ENCODE data around the gene MYDGF.

Gene MYDGF

DNA sequence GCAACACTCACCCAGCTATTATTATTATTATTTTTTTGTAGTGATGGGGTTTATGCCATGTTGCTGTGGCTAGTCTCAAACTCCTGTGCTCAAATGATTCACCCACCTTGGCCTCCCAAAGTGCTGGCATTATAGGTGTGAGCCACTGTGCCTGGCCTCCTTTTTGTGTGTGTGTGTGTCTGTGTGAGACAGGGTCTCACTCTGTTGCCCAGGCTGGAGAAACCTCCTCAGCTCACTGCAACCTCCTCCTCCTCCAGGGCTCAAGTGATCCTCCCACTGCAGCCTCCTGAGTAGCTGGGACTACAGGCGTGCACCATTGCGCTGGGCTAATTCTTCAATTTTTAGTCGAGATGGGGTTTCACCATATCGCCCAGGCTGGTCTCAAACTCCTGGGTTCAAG, 3.6 kb upstream of the MYDGF start:
- DNase-seq, result no peak

DNA sequence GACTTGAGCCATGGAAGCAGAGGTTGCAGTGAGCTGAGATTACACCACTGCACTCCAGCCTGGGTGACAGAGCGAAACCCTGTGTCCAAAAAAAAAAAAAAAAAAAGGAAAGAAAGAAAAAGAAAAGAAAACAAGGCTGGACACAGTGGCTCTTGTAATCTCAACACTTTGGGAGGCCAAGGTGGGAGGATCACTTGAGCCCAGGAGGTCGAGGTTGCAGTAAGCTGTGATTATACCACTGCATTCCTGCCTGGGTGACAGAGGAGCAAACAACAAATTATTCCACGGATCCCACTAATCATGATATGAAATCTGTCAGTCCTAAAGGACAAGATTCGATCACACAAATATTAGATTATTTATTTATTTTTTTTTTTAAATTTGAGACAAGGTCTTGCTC, 3.1 kb upstream of the MYDGF start:
- DNase-seq, result no peak

DNA sequence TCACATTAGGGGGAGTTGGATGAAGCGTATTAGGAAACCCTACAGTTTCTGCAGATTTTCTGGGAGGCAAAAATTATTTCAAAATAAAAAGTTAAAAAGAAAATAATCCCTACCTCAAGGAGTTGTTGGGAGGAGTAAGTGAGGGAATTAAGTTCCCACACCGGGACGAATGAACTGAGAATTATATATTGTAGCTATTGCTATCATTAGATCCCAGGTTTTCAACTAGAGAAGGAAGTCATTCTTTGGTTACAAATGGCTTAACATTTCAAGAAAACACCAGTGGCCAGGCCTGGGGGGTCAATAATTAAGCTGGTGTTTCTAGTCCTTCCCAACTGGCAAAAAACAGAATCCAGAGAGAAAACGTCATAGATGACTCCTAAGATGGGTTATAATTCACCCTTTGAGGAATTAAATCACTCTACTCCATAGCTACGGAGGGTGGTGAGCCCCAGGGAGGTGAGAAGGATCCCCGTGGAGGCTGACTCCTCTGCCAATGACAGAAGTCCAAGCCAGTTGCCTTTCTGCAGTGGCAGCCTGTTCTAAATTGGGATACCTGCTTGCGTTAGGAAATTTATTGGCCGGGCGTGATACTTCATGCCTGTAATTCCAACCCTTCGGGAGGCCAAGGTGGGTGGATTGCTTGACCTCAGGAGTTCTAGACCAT, 1.2 kb upstream of the MYDGF start:
- DNase-seq, result no peak

DNA sequence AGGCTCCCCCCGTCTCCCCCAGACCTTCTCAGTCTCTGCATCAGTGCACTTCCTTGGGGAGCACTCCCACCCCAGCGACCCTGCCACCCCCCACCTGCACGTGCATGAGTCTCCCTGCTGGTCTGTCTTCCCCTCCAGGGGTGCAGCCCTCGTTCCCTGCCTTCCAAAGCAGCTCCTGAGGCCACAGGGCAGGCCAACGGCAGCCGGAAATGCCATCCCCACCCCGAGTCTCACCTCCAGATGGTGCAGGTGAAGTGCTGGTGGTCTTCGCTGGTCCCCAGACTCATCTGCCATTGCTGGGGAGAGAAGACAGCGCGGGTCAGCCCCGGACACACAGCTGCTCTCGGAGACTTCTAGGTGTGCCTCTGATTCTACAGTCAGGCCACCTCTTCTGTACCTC, 5.5 kb downstream of the MYDGF start:
- no peak for DNase-seq

DNA sequence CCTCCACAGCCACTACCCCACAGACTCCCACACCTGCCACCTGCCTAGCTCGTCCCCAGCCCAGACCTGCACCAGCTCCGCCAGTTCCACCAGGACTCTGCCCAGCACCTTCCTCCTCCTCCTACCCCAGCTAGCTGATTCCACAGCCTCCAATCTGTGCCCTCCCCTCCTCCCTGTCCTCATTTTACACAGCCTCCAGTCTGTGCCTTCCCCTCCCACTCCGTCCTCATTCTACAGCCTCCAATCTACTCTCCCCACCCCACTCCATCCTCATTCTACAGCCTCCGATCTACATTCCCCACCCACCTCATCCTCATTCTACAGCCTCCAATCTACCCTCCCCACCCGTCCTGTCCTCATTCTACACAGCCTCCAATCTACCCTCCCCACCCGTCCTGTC, 7.3 kb downstream of the MYDGF start:
- DNase-seq, result no peak

DNA sequence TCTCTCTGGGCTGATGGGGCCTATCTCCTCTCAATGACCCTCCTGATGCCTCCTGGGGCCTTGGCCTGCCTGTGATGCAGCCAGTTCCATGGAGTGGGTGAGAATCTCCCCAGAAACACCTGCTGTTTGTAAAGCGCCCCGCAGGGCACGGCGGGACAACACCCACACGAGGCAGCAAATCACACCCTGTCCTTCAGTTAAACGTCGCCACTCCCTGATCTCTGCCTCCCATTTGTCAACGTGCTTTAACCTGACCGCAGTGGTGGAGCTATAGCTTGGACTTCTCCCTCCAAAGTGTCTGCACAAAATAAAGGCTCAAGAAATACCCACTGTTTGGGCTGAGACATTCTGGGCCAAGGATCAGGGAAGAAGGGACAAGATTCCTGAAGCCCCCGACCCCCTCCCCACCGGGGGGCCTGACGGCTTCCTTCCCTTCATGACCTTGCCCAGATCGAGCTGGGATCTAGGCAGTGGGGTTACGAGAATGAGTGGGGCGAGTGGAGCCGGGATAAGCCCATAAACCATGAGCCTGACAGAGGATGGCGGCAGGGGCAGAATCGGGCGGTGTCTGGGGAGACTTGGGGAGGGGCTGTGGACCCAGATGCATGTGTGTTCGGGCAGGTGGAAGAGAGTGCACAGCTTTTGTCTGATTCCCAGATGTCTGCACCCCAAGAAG, 8.0 kb downstream of the MYDGF start:
- DNase-seq, result no peak

DNA sequence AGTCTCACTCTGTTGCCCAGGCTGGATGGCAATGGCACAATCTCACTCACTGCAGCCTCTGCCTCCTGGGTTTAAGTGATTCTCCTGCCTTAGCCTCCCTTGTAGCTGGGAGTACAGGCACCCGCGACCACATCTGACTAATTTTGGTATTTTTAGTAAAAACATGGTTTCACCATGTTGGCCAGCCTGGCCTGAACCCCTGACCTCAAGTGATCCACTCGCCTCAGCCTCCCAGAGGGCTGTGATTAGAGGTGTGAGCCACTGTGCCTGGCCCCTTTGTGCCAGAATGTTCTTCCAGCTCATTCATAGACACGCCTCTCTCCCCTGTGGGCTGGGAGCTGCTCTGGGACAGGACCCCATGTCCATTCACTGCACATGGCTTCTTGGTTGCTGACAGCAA, 9.1 kb downstream of the MYDGF start:
- DNase-seq, result no peak

DNA sequence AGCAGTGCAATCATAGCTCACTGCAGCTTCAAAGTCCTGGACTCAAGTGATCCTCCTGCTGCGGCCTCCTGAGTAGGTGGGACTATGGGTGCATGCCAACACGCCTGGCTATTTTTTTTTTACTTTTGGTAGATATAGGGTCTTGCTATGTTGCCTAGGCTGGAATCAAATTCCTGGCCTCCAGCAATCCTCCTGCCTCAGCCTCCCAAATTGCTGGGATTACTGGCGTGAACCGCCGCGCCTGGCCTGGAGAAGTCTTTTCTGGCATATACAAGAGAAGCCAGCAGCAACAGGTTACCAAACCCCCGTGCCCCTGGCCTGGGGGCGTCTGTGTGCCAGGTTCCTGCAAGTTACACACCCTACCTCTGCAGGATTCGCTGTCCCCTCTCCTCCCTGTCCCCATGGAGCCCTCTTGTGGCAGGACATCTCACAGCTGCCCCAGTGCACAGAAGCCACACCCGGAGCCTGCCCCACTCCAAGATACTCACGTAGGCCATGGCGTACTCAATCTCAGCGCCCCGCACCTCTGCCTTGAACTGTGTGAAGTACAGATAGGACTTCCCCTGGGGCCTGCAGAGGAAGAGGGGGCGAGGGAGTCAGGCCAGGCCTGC, 9.9 kb downstream of the MYDGF start:
- no peak for DNase-seq

DNA sequence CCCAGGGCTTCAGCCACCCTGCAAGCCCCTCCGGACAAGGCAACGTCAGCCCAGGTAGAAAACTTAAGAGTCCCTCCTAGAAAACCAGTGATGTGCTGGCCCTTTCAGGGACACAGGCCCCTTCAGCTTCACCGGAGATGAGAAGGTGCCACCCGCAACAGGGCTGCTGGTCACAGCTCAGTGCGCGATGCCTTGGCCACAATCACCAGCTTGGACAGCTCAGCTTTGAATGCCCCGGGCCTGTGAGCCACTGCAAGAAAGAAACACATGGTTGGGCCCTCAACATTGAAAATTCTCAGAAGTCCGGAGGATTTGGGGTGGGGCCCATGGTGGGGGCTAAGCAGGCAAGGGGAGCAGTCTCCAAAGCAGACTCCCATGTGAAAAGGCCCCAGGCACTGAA, 12.3 kb downstream of the MYDGF start:
- DNase-seq, result no peak

DNA sequence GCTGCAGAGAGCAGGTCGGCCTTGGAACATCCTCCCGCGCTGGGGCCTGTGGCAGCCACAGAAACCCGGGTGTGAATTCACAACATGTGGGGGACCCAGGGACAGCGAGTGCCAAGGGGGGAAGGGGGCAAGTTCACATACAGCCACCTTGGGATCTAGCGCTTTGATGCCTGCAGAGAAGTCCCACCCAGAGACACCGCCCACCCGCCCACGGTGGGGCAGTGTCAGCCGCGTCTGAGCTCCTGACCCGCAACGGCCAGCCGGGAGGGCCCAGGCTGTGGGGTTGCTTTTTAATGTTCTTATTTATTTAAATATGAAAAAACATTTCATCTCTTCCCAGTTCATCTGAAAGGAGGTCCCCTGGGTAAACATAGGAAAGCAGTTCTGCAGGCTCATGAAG, 12.9 kb downstream of the MYDGF start:
- DNase-seq, result no peak

DNA sequence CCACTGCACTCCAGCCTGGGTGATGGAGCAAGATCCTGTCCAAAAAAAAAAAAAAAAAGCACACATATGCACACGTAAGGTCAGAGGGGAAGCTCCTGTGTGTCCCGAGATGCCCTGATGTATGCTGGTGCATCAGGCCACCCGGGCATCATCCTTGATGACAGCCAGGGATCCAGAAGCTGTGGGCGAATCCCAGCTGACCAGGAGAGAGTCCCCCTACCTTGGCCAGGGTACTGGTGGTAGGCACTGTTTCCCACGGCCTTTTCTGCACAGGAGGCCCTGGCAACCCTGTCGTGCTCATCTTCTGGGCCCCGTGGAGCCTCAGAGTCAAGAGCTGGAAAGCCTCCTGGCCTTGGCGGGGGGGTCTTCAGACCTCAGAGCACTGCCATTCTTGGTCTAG, 14.0 kb downstream of the MYDGF start:
- no peak for DNase-seq

DNA sequence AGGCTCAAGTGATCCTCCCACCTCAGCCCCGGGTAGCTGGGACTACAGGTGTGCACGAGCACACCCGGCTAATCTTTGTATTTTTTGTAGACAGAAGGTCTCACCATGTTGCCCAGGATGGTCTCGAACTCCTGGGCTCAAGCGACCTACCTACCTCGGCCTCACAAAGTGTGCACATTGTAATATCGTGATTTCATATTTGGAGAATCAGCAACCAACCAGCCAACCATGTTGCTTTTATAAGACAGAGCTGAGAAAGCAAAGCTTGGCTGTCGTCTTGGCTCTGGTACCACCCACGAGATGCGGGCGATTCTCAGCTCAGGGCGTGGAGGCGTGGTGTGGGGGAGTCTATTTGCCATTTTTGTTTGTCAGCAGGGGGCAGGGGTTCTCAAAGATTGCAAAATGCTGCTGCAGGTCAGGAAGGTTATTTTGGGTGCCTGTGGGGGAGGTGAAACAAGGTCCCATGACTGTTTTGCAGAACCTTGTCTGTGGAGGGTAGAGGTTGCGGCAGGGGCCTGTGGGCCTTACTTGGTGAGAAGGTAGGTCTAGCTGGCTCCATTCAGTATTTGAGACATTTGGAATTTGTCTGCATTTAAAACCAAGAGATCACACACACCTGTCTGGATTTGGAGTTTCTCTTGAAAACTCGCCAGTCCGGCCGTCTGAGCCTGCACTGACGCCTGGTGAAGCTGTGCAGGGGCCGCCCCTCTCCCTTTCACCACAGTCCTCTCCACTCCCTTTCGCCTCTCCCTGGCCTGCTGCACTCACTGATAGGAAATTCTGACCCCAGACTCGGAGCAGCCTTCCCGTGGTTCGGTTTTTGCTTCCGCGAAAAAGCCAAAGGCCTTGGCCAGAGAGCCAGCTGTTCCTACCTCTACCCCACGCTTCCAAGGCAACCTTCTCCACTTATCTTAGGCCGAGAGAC, 15.4 kb downstream of the MYDGF start:
- DNase-seq, result no peak

DNA sequence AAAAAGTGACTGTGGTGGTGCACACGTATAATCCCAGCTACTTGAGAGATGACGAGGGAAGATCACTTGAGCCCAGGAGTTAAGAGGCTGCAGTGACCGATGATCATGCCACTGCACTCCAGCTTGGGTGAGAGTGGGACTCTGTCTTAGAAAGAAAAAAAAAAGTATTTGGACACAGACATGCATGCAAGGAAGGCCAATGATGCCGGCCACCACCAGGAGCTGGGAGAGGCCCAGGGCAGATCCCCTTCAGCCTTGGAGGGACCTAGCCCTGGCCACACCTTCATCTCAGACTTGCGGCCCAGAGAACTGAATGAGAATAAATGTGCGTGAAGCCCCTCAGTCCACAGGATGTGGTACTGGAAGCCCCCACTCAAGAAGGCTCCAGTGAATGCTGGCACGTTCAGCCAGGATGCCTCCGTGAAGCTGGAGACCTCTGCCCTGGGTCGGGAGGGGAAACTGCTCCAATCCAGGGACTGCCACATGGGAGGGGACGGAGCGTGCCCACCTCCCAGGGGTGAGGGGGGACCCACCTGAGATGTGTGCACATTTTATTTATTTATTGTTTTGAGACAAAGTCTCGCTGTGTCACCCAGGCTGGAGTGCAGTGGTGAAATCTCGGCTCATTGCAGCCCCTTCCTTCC, 16.2 kb downstream of the MYDGF start:
- DNase-seq, result no peak

DNA sequence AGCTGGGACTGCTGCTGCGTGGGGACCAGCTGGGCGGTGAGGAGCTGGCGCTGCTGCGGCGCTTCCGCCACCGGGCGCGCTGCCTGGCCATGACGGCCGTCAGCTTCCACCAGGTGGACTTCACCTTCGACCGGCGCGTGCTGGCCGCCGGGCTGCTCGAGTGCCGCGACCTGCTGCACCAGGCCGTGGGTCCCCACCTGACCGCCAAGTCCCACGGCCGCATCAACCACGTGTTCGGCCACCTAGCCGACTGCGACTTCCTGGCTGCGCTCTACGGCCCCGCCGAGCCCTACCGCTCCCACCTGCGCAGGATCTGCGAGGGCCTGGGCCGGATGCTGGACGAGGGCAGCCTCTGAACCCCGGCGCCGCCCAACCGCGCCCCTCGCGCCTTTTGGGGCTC, 18.1 kb downstream of the MYDGF start:
- DNase-seq, result no peak

DNA sequence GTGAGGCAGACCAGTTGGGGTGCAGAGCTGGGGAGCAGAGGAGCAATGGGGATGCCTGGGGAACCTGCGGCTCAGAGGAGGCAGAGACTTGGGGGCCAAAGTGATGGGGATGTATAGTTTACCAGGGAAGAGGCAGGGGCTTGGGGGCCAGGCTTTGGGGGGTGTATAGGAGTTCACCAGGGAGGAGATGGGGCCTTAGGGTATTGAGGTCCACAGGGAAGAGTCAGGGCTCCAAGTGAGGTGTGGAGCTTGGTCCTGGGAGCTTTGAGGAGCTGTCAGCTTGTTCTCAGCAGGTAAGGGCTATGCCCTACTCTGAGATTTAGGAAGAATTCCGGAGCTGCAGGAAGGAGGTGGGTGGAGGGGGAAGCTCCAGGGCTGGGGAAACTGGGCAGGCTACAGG, 20.0 kb downstream of the MYDGF start:
- DNase-seq, result no peak

DNA sequence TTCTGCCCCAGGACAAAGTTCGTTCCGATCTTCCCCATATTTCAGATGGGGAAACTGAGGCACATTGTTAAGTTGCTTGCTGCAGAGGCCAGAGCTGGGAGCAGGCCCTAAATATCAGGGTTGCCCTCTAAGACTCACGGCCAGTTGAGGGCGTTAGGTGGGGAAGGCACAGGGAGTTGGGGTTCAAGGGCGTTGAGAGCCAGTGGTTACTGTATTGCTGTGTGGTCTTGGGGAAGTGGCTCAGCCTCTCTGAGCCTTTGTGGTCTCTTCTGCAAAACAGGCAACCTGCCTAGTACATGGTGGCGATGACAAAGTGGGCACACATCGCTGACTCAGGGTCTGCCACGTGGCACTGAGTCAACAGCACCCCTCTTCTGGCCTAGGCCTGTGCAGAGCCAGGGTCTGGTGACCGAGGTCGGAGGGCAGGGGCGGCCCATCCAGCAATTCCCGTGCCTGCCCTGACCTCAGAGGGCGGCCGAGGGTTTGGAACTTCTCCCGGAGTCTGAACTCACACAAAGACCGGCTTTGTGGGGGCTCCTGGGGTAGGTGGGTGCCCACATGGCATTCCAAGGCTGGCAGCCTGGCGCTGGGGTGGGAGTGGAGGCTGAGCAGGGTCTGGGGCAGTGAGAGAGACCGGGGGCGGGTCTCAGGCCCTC, 20.6 kb downstream of the MYDGF start:
- DNase-seq, result no peak

DNA sequence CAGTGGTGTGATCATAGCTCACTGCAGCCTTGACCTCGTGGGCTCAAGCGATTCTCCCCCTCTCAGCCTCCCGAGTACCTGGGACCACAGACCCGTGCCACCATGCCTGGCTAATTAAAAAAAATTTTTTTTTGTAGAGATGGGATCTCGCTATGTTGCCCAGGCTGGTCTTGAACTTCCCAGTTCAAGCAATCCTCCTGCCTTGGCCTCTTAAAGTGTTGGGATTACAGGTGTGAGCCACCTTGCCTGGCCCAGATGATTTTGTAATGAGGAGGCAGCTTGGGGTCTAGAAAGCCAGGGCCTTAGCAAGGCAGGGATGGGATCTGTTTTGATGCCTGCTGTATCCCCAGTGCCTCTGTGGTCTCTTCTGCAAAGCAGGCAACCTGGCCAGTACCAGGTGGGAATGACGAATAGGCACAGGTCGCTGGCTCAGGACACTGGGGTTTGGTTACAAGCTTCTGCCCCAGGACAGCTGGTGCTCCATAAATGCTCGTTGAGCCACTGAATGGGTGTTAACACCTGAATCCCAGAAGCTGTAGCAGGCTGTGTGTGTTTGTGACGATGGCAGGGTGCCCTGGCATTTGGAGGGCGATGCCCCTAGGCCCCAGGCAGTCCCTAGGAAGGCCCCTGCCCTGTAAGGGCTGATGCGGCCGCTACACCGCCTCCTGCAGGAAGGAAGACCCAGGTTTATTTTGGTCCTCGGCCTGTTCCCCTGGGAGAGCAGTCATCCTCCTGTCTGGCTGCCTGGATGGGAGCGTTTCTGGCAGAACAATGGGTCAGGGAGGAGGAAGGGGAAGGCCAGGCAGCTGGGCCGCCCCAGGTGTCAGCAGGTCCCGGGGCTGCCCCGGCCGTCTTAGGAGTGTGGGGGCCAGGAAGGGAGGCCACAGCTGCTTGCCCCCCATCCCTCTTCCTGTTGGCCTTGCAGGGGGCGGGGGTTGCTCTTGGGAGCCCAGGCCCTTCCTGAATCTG, 22.2 kb downstream of the MYDGF start:
- DNase-seq, result no peak

DNA sequence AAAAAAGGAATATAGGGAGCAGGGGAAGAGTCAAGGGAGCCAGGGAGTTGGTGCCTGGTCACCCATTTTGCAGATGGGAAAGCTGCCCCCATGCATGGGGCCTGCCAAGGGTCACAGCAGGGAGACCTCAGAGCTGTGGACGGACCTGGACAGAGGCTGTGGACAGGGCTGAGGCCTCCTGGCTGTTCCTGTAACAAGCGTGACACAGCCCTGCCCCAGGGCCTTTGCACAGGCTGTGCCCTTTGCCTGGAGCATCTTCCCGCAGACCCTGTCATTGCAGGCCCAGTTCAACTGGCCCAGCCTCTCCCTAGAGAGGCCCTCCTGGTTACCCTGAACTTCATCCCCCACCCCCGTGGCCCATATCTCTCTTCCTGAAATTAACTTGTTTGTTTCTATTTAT, 24.4 kb downstream of the MYDGF start:
- no peak for DNase-seq

DNA sequence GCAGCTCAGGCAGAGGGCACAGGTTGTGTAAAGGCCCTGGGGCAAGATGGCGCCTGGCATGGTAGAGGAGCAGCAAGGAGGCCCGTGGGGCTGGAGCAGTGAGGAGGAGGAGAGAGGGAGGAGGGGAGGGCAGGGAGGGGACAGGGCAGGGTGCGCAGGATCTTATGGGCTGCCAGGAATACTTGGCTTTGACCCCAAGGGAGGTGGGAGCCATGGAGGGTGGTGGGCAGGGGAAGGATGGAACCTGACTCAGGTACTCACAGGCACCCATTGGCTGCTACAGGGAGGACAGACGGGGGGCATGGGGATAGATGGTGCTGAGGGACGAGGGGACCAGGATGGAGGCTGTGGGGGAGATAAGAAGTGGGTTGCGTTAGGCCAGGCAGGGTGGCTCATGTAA, 27.5 kb downstream of the MYDGF start:
- no peak for DNase-seq

DNA sequence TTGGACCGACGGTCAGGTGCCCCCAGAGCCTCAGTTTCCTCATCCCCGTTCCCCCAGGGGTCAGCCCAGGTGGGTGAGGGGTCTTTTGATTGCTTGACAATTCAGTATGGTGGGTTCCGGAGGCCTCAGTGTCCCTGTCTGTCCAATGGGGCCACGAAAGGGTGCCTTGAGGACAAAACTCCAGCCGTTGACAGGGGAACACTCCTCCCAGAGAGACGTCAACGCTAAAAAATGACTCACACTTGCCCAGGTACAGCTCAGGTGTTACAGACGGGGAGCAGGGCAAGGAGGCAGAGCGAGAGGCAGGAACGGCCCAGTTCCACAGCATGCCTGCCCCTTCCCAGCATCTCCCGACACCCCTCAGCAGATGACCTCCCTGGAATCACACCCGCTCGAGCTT, 29.0 kb downstream of the MYDGF start:
- no peak for DNase-seq

Data from activated CD4-positive, alpha-beta T cell treated with anti-CD3 and anti-CD28 coated beads for 48 hours (primary cell).